HG03045 (cell line): ENCODE data around the gene CHRND.

Source experiments
- ATAC-seq: cut with Tn5 transposase; IDR thresholded peaks from one replicate; pipeline ENCODE4 v1.9.1; 2021; ENCODE audit warnings: mild to moderate bottlenecking, moderate library complexity; ENCODE audit not compliant: unreplicated experiment

The CHRND gene

DNA sequence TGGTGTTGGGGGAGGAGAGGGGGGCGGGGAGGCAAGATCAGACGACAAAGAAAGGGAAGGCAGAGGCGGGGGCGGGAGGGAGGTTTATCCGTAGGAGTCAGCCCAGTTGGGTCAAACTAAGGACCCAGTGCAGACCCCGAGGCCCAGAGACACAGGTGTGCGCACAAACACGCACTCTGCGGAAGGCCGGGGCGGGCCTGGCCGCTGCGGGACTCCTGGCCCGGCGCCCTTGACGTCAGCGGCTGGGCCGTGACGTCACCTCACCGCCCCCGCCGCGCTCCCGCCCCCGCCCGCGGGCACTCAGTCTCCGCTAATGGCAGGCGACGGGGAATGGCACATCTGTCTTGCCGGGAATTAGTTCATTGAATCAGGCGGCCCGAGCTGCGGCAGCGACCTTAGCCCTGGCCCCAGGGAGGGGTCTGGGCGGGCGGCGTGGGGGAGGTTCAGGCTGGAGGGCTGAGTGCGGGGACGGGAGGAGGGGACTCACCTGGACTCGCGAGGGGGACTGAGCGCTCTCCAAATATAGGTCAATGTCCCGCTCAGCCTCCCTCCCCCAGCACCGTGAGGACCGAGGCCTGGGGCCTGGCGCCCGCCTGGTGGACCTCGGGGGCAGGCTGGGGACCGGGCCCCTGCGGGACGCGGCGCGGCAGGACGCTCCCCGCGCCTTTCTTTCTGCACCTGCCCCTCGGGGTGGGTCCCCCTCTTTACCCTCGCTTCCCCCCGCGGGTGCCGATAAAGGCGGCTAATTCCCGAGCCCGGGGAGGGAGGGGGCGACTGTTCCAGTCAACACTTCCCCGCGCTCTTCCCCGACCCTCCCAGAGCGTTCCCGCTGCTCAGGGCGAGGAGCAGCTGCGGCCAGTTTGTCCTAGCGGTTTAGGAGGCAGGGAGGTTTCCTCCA, 22.8 kb upstream of the CHRND start:
- no peak for ATAC-seq

DNA sequence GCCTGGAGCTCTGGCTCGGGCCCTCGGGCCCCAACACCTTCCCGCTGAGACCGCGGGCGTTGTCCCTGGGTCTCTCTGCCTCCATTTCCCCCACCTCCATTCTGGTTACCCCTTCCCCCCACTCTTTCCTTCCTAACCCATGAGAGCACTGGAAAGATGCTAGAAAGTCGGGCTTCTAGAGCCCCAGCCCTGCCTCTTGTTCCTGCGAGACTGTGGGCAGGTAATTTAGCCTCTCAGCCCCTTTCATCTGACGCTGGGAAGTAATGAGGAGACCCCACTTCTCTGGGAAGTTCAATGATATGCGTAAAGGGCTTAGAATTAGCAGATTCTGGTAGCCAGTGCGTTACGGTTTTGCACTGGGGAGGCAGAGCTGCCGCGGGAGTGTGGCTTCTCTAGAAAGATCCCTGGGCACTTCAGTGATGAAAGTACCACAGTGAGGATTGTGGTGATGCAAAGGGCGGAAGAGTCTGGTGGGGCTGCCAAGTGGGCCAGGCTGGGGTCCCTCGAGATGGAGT, 22.1 kb upstream of the CHRND start:
- ATAC-seq, result no peak

DNA sequence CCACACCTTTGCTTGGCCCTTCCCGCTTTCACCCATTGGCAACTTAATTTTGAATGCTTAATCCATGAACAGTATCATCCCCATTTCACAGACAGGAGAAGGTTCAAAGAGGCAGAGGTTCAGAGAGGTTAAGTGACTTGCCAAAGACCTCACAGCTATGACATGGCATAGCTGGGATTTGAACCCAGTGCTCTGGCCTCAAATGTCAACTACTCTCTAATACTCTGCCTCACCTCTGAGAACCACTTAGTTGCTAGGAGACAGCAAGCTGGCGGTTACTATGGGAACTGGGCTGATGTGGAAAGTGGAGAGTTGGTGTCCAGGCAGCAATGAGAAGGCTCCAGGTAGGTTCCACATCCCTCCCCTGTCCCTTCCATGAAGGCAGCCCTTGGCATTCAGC, 21.5 kb upstream of the CHRND start:
- ATAC-seq, result no peak

DNA sequence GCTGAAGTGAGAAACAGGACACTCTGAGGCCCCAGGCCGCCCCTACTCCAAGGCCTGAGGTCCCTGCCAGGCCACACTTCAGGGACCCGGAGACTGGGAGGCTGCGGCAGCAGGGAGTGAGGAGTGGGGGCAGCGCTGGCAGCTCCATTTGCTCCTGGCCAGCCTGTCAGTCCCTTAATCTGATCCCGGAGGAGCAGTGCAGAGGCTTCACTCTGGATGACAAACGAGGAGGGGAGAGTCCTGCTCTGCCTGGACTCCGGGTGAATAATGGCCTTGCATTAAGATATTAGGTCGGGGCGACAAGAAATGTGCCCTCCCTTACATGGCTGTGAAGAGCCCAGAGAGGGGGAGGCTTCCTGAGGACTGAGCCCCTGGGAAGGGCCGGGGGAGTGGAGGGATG, 20.1 kb upstream of the CHRND start:
- ATAC-seq, result no peak

DNA sequence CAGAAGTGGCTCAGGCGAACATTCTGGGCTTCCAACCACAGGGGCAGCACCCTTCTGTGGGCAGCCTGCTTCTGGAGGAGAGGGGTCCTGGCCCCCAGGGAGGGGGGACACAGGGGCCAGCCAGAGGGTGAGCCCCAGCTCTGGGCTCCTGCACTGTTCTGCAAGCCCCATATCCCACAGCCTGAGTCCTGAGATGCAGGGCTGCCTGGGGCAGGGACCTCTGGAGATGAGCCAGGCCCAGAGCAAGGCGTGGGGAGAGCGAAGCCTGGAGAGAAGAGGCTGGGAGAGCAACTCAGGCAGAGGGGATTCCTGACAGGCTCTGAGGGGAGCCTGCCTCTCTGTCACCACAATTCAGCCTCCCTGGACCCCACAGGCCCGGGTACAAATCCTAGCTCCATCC, 19.3 kb upstream of the CHRND start:
- no peak for ATAC-seq

DNA sequence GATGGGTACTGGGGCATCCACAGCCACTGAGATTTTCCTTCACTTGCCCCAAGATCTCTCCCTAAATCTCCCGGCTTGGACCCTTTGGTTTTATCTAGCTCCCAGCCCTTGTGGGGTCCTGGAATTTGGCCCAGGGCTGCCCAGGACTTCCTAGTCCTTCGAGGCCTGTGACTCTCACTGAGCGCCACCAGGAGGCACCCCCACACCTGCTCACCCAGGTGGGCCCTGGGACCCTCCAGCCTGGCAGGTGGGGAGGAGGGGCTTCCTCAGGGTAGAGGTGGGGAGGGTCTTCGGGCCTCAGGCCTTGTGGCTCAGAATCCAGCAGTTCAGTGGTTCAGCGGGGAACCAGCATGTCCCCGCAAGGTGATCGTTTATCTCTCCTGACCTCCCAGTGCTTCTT, 17.7 kb upstream of the CHRND start:
- no peak for ATAC-seq

DNA sequence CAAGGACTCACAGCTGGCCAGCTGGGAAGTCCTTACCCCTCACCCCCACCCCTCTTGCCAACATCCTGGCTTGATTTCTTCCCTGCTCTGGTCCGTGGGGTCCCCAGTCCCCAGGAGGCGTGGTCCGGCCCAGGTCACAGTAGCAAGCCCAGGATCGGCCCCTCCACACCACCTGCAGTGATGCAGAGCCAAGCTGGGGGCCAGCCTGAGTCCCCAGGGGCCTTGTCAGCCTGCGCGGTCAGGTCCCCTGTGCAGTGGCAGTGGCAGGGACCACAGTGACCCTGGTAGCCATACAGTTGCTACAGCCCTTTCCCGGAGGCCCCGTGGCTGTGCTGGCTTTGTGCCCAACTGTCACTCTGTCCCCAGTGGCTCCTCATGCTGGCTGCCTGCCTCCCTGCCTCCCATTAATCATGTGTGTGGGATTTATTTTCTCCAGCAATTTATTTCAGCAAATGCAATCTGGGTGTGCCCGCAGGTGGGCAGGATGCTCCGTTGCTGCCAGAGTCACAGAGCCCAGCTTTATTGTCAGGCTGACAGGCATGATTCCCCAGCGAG, 14.5 kb upstream of the CHRND start:
- ATAC-seq, result no peak

DNA sequence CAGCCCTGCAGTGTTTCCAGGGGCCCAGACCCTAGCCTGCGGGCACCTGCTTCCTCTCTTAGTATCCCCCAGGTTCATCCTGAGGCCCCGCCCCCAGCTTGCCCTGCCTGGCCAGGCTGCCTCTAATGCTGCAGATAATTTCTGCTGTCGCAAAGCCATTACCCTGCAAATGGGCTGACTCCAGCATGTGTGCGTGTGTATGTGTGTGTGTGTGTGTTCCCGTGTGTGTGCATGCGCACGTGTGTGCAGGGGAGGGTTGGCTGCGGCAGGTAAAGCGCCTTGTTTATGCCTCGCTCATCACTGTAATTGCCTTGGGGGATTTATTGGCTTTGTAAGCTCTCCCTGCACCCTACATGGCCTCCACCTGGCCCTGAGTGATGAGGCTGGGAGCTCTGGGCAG, 13.4 kb upstream of the CHRND start:
- ATAC-seq, result no peak

DNA sequence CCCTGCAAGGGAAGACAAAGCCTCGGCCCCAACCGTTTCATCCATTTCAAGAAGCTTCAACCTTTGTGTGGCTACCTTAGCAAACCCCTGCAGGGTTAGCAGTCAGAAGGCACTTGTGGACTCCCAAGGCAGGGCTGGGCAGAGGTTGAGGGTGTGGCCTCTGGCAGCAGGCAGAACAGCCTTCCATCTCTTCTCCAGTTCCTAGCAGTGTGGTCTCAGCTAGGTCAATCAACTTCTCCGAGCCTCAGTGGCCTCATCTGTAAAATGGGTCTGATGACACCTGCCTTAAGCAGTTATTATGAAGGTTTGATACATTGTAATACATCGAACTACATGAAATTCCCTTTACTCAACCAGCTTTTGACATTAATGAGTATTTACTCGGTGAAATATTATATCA, 12.6 kb upstream of the CHRND start:
- ATAC-seq, result no peak

DNA sequence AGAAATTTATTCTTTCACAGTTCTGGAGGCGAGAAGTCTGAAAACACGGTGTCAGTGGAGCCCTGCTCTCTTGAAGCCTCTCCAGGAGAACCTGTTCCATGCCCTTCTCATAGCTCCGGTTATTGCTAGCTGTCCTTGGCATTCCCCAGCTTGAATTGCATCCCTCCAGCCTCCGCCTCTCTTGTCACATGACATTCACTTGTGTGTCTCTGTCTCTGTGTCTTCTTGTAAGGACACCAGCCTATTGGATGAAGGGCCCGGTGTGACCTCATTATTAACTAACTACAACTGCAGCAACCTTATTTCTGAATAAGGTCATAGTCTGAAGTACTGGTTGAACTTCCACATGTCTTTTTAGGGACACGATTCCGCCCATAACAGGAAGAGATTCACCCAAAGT, 10.3 kb upstream of the CHRND start:
- ATAC-seq, result no peak

DNA sequence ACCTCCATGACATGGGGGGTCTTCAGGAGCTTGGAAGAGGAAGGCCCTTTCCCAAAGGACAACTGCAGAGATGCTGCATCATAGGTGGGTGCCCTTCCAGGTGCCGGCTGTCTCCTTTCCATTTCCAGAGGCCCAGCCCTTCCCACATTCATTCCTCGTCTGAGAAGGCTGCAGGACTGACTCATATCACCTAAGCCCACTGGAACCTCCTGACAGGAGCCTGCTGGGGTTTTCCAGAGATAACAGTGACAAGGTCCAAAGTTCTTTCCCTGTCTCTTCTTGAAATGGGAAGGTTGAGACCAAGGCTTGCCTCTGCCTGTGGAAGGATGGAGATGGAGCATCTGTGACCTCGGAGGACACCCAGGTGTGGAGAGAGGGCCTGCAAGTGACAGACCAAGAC, 9.4 kb upstream of the CHRND start:
- no peak for ATAC-seq

DNA sequence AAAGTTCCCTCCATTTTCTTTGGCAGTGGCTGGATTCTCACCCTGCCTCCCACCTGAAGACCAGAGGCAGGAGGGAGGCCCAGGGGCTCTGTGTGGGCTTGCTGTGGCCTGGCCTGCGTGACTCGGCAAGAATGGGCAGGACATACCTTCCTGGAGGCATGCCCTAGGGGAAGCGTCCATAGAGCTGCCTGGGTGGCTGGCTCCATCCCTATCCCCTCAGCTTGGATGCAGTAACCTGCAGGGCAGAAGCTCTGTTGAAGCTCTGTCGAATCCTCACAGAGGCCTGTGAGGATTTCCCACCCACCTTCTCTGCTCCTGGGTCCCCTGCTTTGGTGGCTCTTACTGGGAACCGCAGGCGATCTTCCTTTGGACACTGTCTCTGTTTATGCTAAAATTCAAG, 7.1 kb upstream of the CHRND start:
- ATAC-seq, result no peak

DNA sequence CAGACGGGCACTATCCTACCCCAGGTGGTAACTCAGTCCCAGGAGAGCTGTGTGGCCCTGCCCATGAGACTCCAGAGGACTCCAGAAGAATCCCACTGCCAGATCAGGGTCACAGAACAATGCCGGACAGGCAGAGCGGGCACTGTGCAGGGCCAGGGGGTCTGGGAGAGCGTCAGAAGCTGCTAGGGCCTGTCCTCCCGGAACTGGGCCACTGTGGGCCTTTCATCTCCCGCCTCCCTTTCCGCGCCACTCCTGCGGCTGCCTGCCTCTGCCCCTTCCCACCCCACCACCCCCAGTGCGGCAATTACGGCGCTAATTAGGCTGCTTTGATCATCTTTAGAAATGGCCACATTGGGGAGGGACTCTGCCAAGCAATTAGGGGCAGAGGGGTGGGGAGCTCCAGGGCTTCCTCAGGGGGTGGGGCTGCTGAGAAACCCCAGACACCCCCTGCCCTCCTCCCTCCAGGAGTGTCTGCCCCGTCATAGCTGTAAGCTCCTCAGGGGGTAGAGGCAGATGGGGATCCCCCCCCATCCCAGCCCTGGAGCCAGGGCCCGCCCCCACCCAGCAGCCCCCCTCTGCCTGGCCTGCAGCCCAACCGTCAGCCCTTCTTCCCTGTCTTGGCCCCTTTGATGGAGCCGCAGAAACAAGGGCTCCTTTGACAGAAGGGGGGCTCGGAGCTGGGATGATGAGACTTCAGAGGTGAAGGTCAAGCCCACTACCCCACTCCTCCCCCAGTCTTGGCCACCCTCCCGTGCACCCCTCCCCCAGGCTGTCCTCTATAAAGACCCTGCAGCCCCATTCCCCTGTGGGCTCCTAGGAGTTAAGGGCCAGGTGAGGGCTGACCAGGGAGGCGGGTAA, 6.2 kb upstream of the CHRND start, which contains the start of gene PRSS56:
PRSS56 (plus strand) TSS at position 808 of the 858 bp plus-strand sequence. CDS start 211 bp downstream, outside the sequence.
- ATAC-seq, result no peak

DNA sequence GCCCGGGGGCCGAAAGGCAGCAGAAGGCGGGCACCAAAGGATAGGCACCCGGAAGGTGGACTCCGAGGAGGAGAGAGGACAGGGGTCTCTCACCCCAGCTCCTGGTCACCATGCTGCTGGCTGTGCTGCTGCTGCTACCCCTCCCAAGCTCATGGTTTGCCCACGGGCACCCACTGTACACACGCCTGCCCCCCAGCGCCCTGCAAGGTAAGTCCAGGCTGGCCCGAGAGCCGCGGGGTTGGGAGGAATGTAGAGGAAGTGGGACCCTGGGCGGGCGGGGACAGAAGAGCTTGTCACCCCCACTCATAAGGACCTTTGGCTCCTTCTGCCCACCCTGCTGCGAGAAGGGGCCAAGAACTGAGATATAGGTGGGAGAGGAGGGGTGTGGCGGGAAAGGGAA, 5.5 kb upstream of the CHRND start:
- no peak for ATAC-seq

DNA sequence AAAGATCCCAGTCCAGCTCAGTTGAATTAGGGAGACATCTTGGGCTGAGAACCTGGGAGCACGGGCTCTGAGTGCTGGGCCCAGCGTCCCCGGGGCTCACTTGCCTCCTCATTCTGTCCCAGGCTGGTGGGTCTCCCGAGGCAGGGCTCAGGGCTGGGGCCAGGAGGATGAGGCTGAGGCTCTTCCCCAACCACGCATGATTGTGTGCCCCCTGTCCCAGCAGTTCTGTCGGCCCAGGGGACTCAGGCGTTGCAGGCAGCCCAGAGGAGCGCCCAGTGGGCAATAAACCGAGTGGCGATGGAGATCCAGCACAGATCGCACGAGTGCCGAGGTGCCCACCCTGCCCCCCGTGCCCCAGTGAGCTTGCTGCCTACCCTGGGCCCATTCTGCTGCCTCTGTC, 4.9 kb upstream of the CHRND start:
- ATAC-seq, result no peak

DNA sequence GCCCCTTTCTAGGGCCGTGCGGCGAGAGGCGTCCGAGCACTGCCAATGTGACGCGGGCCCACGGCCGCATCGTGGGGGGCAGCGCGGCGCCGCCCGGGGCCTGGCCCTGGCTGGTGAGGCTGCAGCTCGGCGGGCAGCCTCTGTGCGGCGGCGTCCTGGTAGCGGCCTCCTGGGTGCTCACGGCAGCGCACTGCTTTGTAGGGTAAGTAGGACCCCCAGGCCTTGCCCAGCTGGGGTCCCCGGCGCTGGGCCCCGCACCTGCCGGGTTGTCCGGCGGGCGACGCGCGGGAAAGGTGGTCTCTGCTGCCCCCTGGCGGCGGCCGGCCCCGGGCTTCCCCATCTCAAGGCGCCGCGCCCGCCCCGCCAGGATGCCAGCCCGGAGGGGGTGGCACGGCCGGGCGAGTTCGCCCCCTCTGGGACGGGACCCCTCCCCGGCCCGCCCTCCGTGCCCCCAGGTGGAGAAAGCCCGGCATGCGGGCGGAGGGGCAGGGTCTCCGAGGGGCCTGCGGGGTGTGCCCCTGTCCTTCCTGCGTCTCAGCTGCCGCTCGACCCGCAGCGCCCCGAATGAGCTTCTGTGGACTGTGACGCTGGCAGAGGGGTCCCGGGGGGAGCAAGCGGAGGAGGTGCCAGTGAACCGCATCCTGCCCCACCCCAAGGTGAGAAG, 3.9 kb upstream of the CHRND start:
- no peak for ATAC-seq

DNA sequence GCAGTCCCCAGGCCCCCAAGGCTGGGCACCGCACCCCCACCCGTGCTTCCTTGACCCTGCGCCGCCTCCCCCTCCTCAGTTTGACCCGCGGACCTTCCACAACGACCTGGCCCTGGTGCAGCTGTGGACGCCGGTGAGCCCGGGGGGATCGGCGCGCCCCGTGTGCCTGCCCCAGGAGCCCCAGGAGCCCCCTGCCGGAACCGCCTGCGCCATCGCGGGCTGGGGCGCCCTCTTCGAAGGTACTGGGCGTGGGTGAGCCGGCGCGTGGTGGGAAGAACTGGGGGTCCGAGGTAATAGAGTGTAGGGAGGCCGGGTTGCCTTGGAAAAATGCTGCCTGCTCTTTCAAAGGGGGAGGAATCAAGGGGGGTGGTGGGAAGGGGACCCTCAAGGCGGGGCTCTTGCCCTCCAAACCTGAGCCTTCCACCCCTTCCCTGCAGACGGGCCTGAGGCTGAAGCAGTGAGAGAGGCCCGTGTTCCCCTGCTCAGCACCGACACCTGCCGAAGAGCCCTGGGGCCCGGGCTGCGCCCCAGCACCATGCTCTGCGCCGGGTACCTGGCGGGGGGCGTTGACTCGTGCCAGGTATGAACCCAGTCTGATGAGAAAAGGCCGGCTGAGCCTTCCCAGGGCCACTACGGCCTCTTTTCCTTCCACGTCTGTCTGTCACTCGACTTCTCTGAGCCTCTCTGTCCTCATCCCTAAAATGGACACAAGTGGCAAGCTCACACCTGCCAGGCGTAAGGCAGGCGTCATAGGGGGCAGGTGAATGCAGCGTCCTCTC, 3.1 kb upstream of the CHRND start:
- ATAC-seq, result no peak

DNA sequence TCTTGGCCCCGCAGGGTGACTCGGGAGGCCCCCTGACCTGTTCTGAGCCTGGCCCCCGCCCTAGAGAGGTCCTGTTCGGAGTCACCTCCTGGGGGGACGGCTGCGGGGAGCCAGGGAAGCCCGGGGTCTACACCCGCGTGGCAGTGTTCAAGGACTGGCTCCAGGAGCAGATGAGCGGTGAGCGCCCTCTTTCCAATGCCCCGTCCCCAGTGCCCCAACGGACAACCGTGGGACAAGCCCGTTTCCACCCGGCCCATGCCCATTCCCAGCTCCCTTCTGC, 2.6 kb upstream of the CHRND start:
- ATAC-seq, result no peak

DNA sequence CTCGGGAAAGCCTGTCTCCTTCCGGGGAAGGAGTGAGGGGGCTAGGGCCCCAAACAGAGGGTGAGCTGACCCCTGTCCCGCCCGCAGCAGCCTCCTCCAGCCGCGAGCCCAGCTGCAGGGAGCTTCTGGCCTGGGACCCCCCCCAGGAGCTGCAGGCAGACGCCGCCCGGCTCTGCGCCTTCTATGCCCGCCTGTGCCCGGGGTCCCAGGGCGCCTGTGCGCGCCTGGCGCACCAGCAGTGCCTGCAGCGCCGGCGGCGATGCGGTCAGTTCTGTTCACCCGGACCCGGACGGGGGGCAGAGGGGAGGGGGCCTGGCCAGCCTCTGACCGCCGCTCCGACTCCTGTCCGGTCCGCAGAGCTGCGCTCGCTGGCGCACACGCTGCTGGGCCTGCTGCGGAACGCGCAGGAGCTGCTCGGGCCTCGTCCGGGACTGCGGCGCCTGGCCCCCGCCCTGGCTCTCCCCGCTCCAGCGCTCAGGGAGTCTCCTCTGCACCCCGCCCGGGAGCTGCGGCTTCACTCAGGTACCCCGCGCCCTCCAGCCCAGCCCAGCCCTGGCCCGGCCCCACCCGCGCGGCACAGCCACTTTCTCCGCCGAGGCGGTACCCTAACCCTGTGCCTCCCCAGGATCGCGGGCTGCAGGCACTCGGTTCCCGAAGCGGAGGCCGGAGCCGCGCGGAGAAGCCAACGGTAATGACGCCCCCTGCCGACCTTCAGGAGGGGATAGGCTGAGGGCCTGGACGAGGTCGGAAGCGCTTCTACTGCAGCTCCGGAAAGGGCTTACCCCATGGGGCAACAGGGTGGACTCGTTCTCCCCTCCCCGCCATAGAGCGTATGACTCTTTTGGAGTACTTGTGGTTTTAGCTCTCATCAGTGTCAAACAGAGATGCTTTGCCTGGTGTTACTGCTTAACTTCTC, 2.0 kb upstream of the CHRND start:
- ATAC-seq, result no peak
